ENCODE results near the gene HOOK2. TPM values are rescaled to one million over a fixed set of nuclear protein-coding genes. Genes with fewer than 3 reads are reported as not detected.
A peak's percentile ranks its signal among the peaks of the same experiment; 100 is the strongest.

HOOK2 gene
- total and polyA plus RNA-seq, 9 of the 15 experiments (the other 6 are each of a cell fraction or from before 2014, with no cell fraction given) = 1.3 to 17.2 (median 9.9) TPM

- peak in 1 of 2 experiments; percentile 67; a peak in 3 of 4 replicates for TF ChIP-seq MLLT1 (IDR thresholded peaks at IDR 0.05)
- peak in 1 of 2 experiments; percentile 49; a peak in 1 of 4 replicates for TF ChIP-seq ZNF639 (CRISPR knock-in tag; conservative IDR thresholded peaks at IDR 0.05 in 1 of 2, IDR thresholded peaks at IDR 0.05 in 1 of 2)
- TF ChIP-seq, protein P1, sequence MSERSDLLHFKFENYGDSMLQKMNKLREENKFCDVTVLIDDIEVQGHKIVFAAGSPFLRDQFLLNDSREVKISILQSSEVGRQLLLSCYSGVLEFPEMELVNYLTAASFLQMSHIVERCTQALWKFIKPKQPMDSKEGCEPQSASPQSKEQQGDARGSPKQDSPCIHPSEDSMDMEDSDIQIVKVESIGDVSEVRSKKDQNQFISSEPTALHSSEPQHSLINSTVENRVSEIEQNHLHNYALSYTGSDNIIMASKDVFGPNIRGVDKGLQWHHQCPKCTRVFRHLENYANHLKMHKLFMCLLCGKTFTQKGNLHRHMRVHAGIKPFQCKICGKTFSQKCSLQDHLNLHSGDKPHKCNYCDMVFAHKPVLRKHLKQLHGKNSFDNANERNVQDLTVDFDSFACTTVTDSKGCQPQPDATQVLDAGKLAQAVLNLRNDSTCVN (CRISPR knock-in tag; IDR thresholded peaks at IDR 0.05) = 0 out of 2 replicates have a peak, but pooled peaks have one; percentile 31
- peak; percentile 14; the same call in 1 of the 2 replicates for TF ChIP-seq MAFF (IDR thresholded peaks at IDR 0.05; ENCODE audit: low read length)
- TF ChIP-seq, protein P2, sequence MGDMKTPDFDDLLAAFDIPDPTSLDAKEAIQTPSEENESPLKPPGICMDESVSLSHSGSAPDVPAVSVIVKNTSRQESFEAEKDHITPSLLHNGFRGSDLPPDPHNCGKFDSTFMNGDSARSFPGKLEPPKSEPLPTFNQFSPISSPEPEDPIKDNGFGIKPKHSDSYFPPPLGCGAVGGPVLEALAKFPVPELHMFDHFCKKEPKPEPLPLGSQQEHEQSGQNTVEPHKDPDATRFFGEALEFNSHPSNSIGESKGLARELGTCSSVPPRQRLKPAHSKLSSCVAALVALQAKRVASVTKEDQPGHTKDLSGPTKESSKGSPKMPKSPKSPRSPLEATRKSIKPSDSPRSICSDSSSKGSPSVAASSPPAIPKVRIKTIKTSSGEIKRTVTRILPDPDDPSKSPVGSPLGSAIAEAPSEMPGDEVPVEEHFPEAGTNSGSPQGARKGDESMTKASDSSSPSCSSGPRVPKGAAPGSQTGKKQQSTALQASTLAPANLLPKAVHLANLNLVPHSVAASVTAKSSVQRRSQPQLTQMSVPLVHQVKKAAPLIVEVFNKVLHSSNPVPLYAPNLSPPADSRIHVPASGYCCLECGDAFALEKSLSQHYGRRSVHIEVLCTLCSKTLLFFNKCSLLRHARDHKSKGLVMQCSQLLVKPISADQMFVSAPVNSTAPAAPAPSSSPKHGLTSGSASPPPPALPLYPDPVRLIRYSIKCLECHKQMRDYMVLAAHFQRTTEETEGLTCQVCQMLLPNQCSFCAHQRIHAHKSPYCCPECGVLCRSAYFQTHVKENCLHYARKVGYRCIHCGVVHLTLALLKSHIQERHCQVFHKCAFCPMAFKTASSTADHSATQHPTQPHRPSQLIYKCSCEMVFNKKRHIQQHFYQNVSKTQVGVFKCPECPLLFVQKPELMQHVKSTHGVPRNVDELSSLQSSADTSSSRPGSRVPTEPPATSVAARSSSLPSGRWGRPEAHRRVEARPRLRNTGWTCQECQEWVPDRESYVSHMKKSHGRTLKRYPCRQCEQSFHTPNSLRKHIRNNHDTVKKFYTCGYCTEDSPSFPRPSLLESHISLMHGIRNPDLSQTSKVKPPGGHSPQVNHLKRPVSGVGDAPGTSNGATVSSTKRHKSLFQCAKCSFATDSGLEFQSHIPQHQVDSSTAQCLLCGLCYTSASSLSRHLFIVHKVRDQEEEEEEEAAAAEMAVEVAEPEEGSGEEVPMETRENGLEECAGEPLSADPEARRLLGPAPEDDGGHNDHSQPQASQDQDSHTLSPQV (IDR thresholded peaks at IDR 0.05) = peak; percentile 72; the same call in 1 of the 2 replicates
- no peak for TF ChIP-seq XRCC4 (IDR thresholded peaks at IDR 0.05; ENCODE audit: extremely low read depth, insufficient read depth, insufficient read length)
- TF ChIP-seq TEAD4 (IDR thresholded peaks at IDR 0.05; ENCODE audit: low read length) = peak; percentile 98
- no peak for TF ChIP-seq TEAD4 (CRISPR knock-in tag; IDR thresholded peaks at IDR 0.05; ENCODE audit: borderline replicate concordance)
- TF ChIP-seq, protein P3, sequence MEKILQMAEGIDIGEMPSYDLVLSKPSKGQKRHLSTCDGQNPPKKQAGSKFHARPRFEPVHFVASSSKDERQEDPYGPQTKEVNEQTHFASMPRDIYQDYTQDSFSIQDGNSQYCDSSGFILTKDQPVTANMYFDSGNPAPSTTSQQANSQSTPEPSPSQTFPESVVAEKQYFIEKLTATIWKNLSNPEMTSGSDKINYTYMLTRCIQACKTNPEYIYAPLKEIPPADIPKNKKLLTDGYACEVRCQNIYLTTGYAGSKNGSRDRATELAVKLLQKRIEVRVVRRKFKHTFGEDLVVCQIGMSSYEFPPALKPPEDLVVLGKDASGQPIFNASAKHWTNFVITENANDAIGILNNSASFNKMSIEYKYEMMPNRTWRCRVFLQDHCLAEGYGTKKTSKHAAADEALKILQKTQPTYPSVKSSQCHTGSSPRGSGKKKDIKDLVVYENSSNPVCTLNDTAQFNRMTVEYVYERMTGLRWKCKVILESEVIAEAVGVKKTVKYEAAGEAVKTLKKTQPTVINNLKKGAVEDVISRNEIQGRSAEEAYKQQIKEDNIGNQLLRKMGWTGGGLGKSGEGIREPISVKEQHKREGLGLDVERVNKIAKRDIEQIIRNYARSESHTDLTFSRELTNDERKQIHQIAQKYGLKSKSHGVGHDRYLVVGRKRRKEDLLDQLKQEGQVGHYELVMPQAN (IDR thresholded peaks at IDR 0.05; ENCODE audit: borderline replicate concordance) = peak; percentile 75
- peak; percentile 51 for TF ChIP-seq MIER1 (IDR thresholded peaks at IDR 0.05; ENCODE audit: low read depth)
- TF ChIP-seq UBTF (IDR thresholded peaks at IDR 0.05; ENCODE audit: borderline replicate concordance in 1 of 2, low read depth in 2 of 2, low read length in 2 of 2) = 0 out of 4 replicates have a peak, but pooled peaks of 1 of the 2 experiments have one; percentile 23
- TF ChIP-seq KLF6 (CRISPR knock-in tag; IDR thresholded peaks at IDR 0.05; ENCODE audit: borderline replicate concordance) = peak; percentile 7; the same call in 1 of the 2 replicates
- no peak for TF ChIP-seq ZBTB8A (IDR thresholded peaks at IDR 0.05; ENCODE audit: partially characterized antibody)
Observed at GRCh38 chr19:12784394-12784870, 9.1 kb upstream of the HOOK2 start (continued).
